ENCODE measurements around the gene DICER1. TPM values are rescaled to one million over a fixed set of nuclear protein-coding genes. Genes with fewer than 3 reads are reported as not detected.
A peak's percentile ranks its signal among the peaks of the same experiment; 100 is the strongest.

Gene DICER1
- total RNA-seq, 1 donor from 2014 or later, result 104 TPM

DNA sequence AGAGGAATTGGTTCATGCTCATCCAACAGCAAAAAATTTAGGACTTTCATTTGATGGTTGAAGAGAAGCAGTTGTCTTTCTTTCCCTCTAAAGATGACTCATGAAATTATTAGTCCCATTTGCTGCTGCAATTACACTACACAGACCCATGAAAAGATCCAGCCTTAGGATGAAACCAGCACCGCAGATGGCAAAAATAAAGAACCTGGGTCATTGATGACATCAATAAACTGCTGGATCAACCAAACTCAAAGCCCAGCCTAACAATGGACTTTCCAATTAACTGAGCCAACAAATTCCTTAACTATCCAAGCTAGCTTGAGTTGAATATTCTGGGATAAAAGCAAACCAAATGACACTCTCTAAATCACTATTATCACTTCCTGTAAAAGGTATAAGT, 20.7 kb downstream of the DICER1 start:
- Mint-ChIP-seq H3K27ac (ENCODE audit: unreplicated experiment) (peak overlapping the region; percentile 57), H3K4me1 (peaks cover 82% of the 10 kb centered on the region), H3K4me3 (no peak overlapping the region), H3K27me3 (ENCODE audit: low read depth) (no peaks in the 10 kb centered on the region), H3K9me3 (no peaks in the 10 kb centered on the region), H3K36me3 (ENCODE audit: low read depth) (no peaks in the 10 kb centered on the region)
- no peak for DNase-seq (ENCODE audit: low read depth, low spot score)
- TF ChIP-seq, protein P1, sequence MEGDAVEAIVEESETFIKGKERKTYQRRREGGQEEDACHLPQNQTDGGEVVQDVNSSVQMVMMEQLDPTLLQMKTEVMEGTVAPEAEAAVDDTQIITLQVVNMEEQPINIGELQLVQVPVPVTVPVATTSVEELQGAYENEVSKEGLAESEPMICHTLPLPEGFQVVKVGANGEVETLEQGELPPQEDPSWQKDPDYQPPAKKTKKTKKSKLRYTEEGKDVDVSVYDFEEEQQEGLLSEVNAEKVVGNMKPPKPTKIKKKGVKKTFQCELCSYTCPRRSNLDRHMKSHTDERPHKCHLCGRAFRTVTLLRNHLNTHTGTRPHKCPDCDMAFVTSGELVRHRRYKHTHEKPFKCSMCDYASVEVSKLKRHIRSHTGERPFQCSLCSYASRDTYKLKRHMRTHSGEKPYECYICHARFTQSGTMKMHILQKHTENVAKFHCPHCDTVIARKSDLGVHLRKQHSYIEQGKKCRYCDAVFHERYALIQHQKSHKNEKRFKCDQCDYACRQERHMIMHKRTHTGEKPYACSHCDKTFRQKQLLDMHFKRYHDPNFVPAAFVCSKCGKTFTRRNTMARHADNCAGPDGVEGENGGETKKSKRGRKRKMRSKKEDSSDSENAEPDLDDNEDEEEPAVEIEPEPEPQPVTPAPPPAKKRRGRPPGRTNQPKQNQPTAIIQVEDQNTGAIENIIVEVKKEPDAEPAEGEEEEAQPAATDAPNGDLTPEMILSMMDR (conservative IDR thresholded peaks at IDR 0.05), result no peak

- Mint-ChIP-seq H3K27me3 (ENCODE audit: low read depth) (no peaks in the 10 kb centered on the region), H3K36me3 (ENCODE audit: low read depth) (peaks cover 6% of the 10 kb centered on the region), H3K9me3 (no peaks in the 10 kb centered on the region), H3K4me3 (peak overlapping the region; percentile 45), H3K27ac (ENCODE audit: unreplicated experiment) (peak overlapping the region; percentile 76), H3K4me1 (peaks cover 73% of the 10 kb centered on the region)
- no peak for DNase-seq (ENCODE audit: low read depth, low spot score)
- TF ChIP-seq, protein P1 (conservative IDR thresholded peaks at IDR 0.05), result no peak
Observed at GRCh38 chr14:95134304-95134933, 22.9 kb downstream of the DICER1 start.

DNA sequence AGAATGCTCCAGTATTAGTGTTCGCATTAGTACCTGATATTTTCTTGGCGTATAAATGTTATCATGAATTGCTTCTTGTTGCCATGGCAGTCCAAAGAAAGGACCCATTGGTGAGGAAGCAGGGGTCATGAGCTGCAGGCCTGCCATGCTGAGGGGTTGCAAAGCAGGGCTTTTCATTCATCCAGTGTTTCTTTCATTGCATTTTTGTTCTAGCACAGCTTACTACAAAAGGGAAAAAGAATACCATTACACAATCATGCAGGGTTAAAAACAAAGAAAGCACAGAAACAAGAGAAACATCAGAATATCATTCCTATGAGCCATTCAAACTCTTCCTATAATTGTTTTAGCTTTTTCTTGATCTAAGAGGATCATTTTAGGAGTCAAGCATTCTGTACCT, 24.0 kb downstream of the DICER1 start:
- Mint-ChIP-seq H3K27ac (ENCODE audit: unreplicated experiment) (peak overlapping the region; percentile 96), H3K4me1 (peaks cover 65% of the 10 kb centered on the region), H3K36me3 (ENCODE audit: low read depth) (peaks cover 9% of the 10 kb centered on the region), H3K4me3 (peak overlapping the region; percentile 88), H3K9me3 (no peaks in the 10 kb centered on the region), H3K27me3 (ENCODE audit: low read depth) (no peaks in the 10 kb centered on the region)
- TF ChIP-seq, protein P1 (conservative IDR thresholded peaks at IDR 0.05), result no peak
- DNase-seq (ENCODE audit: low read depth, low spot score), result peak; percentile 26

DNA sequence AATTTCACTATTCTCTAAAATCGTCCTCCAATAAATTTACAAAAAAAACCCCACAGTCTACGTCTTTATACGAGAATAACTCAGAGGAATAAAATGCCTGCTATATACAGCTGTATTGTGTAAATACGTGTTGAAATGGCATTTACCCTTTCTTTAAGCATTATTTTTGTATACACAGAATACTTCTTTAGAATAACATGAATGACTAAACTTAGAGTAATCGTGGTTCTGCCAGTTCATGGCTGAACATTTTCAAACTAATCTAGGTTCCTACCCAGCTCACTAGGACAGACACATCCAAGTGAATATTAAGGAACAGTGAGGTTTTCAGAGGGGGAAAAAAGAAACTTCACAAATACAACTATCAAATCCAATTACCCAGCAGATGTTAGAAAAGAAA, 24.6 kb downstream of the DICER1 start:
- Mint-ChIP-seq H3K4me3 (peak overlapping the region; percentile 88), H3K9me3 (no peaks in the 10 kb centered on the region)
- no peak for DNase-seq (ENCODE audit: low read depth, low spot score)

DNA sequence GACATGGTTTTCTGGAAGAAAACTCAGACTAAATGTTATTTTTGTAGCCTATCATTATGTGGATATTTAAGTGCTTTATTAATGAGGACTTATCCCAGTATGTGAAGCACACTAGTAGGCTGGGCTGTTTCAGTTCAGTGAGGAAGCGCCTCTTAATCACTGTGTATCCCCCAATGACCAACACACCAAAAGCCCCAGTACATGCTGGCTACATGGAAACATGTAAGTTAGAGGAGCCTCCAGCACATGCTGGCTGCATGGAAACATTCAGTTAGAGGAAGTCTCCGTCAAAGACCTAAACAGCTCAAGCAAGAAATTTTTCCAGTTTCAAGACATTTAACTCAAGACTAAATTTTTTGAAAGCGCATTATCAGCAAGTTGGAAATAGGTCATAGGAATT, 26.8 kb downstream of the DICER1 start:
- H3K4me3 Mint-ChIP-seq, result no peak overlapping the region
- peaks cover 64% of the 10 kb centered on the region for H3K4me1 Mint-ChIP-seq
- no peak overlapping the region for H3K27ac Mint-ChIP-seq (ENCODE audit: unreplicated experiment)
- DNase-seq (ENCODE audit: low read depth, low spot score), result no peak
- H3K36me3 Mint-ChIP-seq (ENCODE audit: low read depth), result peaks cover 14% of the 10 kb centered on the region
- TF ChIP-seq, protein P1 (conservative IDR thresholded peaks at IDR 0.05), result no peak
- no peaks in the 10 kb centered on the region for H3K9me3 Mint-ChIP-seq
- no peaks in the 10 kb centered on the region for H3K27me3 Mint-ChIP-seq (ENCODE audit: low read depth)

More for the DNA sequence above, 24.6 kb downstream of the DICER1 start:
- H3K27ac Mint-ChIP-seq (ENCODE audit: unreplicated experiment), result peak overlapping the region; percentile 96
- peaks cover 10% of the 10 kb centered on the region for H3K36me3 Mint-ChIP-seq (ENCODE audit: low read depth)
- TF ChIP-seq, protein P1 (conservative IDR thresholded peaks at IDR 0.05), result no peak
- H3K4me1 Mint-ChIP-seq, result peaks cover 64% of the 10 kb centered on the region
- H3K27me3 Mint-ChIP-seq (ENCODE audit: low read depth), result no peaks in the 10 kb centered on the region

Data from neural crest cell (in vitro differentiated cells).